GM23338 (cell line): ENCODE data around the gene COL25A1. TPM values are rescaled to one million over a fixed set of nuclear protein-coding genes. Genes with fewer than 3 reads are reported as not detected.

Experiments used
- ATAC-seq: fragments of 200-7000 bp; cut with Tn5 transposase; 3 replicates; pipeline ENCODE4 v1.9.1; 2020
- DNase-seq: peaks from one replicate; pipeline ENCODE4 v3.0.0-alpha.2; 2015; ENCODE audit warnings: low spot score
- H2AFZ ChIP-seq: fragments of 200-600 bp; sonication (generic); 2 replicates; pipeline ENCODE4 v1.8.0; 2016; ENCODE audit warnings: antibody characterized with exemption, mild to moderate bottlenecking, moderate library complexity
- H3F3A ChIP-seq: fragments of 200-600 bp; sonication (generic); replicated peaks from 2 replicates; pipeline ENCODE4 v1.8.0; 2017; ENCODE audit warnings: antibody characterized with exemption, mixed run types, low read depth
- H3K27ac ChIP-seq: fragments of 200-600 bp; sonication (generic); 2 replicates; pipeline ENCODE4 v1.6.1; 2016; ENCODE audit warnings: low read depth
- H3K27me3 ChIP-seq: fragments of 200-600 bp; sonication (generic); 2 replicates; pipeline ENCODE4 v1.8.0; 2016; ENCODE audit warnings: mild to moderate bottlenecking, mixed run types, moderate library complexity; ENCODE audit not compliant: insufficient read depth
- H3K36me3 ChIP-seq: fragments of 200-600 bp; sonication (generic); 2 replicates; pipeline ENCODE4 v1.8.0; 2016; ENCODE audit warnings: mild to moderate bottlenecking; ENCODE audit not compliant: insufficient read depth
- H3K4me1 ChIP-seq: fragments of 200-600 bp; sonication (generic); 2 replicates; pipeline ENCODE4 v1.8.0; 2016; ENCODE audit warnings: mild to moderate bottlenecking, moderate library complexity; ENCODE audit not compliant: insufficient read depth
- H3K4me2 ChIP-seq: fragments of 200-600 bp; sonication (generic); 2 replicates; pipeline ENCODE4 v1.7.1; 2017; ENCODE audit warnings: mixed run types
- H3K4me3 ChIP-seq: fragments of 200-600 bp; sonication (generic); 2 replicates; pipeline ENCODE4 v1.6.1; 2016; ENCODE audit warnings: mixed run types
- H3K79me2 ChIP-seq: fragments of 200-600 bp; sonication (generic); replicated peaks from 2 replicates; pipeline ENCODE4 v1.8.0; 2017; ENCODE audit warnings: mild to moderate bottlenecking; ENCODE audit not compliant: insufficient read depth
- H3K9me2 ChIP-seq: fragments of 200-600 bp; sonication (generic); 2 replicates; pipeline ENCODE4 v1.8.0; 2017; ENCODE audit not compliant: insufficient read depth
- H4K20me1 ChIP-seq: fragments of 200-600 bp; sonication (generic); replicated peaks from 2 replicates; pipeline ENCODE4 v1.8.0; 2017; ENCODE audit warnings: mild to moderate bottlenecking; ENCODE audit not compliant: insufficient read depth
- H3K27ac Mint-ChIP-seq: 2 replicates; pipeline ENCODE4 v1.8.0; 2020; ENCODE audit warnings: inconsistent platforms, mild to moderate bottlenecking, moderate library complexity, mixed read lengths
- H3K27me3 Mint-ChIP-seq: 3 replicates; pipeline ENCODE4 v1.8.0; 2022; ENCODE audit warnings: low read depth, mild to moderate bottlenecking, moderate library complexity, mixed read lengths, inconsistent platforms; ENCODE audit not compliant: insufficient read depth, poor library complexity
- H3K36me3 Mint-ChIP-seq: 3 replicates; pipeline ENCODE4 v1.8.0; 2021; ENCODE audit warnings: low read depth, mild to moderate bottlenecking, inconsistent platforms, moderate library complexity, mixed read lengths
- H3K4me1 Mint-ChIP-seq: 3 replicates; pipeline ENCODE4 v1.8.0; 2020; ENCODE audit warnings: mild to moderate bottlenecking, inconsistent platforms, mixed read lengths
- H3K4me3 Mint-ChIP-seq: 3 replicates; pipeline ENCODE4 v1.8.0; 2021; ENCODE audit warnings: moderate library complexity, mild to moderate bottlenecking, inconsistent platforms, mixed read lengths
- H3K9me3 Mint-ChIP-seq: 3 replicates; pipeline ENCODE4 v1.8.0; 2020; ENCODE audit warnings: moderate library complexity, mild to moderate bottlenecking, inconsistent platforms, mixed read lengths
- CREB1 ChIP-seq: fragments of 250-450 bp; sonication (Bioruptor Pico); IDR thresholded peaks from 2 replicates; pipeline ENCODE4 v1.5.0; 2020; ENCODE audit warnings: low read depth, mild to moderate bottlenecking, moderate library complexity
- ETS1 ChIP-seq: IDR thresholded peaks from 2 replicates; pipeline ENCODE4 v1.6.1; 2016; ENCODE audit warnings: antibody characterized with exemption
- EZH2 ChIP-seq: fragments of 200-600 bp; sonication (generic); IDR thresholded peaks from one replicate; pipeline ENCODE4 v1.8.0; 2017; ENCODE audit warnings: antibody characterized with exemption, mild to moderate bottlenecking, low read depth; ENCODE audit not compliant: unreplicated experiment
- JUNB ChIP-seq: IDR thresholded peaks from one replicate; pipeline ENCODE4 v1.6.1; 2016; ENCODE audit warnings: antibody characterized with exemption; ENCODE audit not compliant: unreplicated experiment
- POLR2AphosphoS5 ChIP-seq: IDR thresholded peaks from 2 replicates; pipeline ENCODE4 v1.6.1; 2016; ENCODE audit warnings: antibody characterized with exemption, low read depth
- REST ChIP-seq: IDR thresholded peaks from one replicate; pipeline ENCODE4 v1.6.1; 2018; ENCODE audit warnings: antibody characterized with exemption; ENCODE audit not compliant: unreplicated experiment
- polyA plus RNA-seq: library from polyadenylated mRNA; unstranded; fragments of >200 nt; fragmentation: Nextera tagmentation; extraction: Ambion mirVana; gene quantifications from 2 replicates; pipeline ENCODE4 v1.2.1, GENCODE V29; 2016
- total RNA-seq: library from RNA; depleted of rRNA; stranded (reverse); fragments of >200 nt; shearing (Covaris generic); gene quantifications from 2 replicates; pipeline ENCODE4 v1.2.3, GENCODE V29; 2014
- TF ChIP-seq, protein P1 (sequence below): fragments of 250-450 bp; sonication (Bioruptor Pico); IDR thresholded peaks from 2 replicates; pipeline ENCODE4 v1.5.0; 2020; ENCODE audit warnings: mild to moderate bottlenecking, moderate library complexity

COL25A1 gene
- total and polyA plus RNA-seq, 2 experiments from 2014 or later: 3.9 to 5.6 TPM

- Histone ChIP-seq H3F3A (no peaks in the 10 kb centered on the region), H3K36me3 (no peaks in the 10 kb centered on the region), H3K27me3 (no peaks in the 10 kb centered on the region), H3K4me1 (peaks cover 8% of the 10 kb centered on the region), H4K20me1 (no peaks in the 10 kb centered on the region), H3K79me2 (no peaks in the 10 kb centered on the region), H3K9me2 (no peaks in the 10 kb centered on the region), H3K4me2 (no peak overlapping the region), H3K27ac (no peak overlapping the region), H3K4me3 (no peak overlapping the region), H2AFZ (no peak overlapping the region)
- no peaks in the 10 kb centered on the region for H3K36me3 Mint-ChIP-seq
- no peak overlapping the region for H3K27ac Mint-ChIP-seq
- no peaks in the 10 kb centered on the region for H3K9me3 Mint-ChIP-seq
- DNase-seq (no peak), ATAC-seq (no peak)
- H3K27me3 Mint-ChIP-seq: no peaks in the 10 kb centered on the region
- peaks cover 4% of the 10 kb centered on the region; the same call in 2 of the 3 replicates for H3K4me1 Mint-ChIP-seq
- H3K4me3 Mint-ChIP-seq: no peak overlapping the region
- TF ChIP-seq, protein P1, sequence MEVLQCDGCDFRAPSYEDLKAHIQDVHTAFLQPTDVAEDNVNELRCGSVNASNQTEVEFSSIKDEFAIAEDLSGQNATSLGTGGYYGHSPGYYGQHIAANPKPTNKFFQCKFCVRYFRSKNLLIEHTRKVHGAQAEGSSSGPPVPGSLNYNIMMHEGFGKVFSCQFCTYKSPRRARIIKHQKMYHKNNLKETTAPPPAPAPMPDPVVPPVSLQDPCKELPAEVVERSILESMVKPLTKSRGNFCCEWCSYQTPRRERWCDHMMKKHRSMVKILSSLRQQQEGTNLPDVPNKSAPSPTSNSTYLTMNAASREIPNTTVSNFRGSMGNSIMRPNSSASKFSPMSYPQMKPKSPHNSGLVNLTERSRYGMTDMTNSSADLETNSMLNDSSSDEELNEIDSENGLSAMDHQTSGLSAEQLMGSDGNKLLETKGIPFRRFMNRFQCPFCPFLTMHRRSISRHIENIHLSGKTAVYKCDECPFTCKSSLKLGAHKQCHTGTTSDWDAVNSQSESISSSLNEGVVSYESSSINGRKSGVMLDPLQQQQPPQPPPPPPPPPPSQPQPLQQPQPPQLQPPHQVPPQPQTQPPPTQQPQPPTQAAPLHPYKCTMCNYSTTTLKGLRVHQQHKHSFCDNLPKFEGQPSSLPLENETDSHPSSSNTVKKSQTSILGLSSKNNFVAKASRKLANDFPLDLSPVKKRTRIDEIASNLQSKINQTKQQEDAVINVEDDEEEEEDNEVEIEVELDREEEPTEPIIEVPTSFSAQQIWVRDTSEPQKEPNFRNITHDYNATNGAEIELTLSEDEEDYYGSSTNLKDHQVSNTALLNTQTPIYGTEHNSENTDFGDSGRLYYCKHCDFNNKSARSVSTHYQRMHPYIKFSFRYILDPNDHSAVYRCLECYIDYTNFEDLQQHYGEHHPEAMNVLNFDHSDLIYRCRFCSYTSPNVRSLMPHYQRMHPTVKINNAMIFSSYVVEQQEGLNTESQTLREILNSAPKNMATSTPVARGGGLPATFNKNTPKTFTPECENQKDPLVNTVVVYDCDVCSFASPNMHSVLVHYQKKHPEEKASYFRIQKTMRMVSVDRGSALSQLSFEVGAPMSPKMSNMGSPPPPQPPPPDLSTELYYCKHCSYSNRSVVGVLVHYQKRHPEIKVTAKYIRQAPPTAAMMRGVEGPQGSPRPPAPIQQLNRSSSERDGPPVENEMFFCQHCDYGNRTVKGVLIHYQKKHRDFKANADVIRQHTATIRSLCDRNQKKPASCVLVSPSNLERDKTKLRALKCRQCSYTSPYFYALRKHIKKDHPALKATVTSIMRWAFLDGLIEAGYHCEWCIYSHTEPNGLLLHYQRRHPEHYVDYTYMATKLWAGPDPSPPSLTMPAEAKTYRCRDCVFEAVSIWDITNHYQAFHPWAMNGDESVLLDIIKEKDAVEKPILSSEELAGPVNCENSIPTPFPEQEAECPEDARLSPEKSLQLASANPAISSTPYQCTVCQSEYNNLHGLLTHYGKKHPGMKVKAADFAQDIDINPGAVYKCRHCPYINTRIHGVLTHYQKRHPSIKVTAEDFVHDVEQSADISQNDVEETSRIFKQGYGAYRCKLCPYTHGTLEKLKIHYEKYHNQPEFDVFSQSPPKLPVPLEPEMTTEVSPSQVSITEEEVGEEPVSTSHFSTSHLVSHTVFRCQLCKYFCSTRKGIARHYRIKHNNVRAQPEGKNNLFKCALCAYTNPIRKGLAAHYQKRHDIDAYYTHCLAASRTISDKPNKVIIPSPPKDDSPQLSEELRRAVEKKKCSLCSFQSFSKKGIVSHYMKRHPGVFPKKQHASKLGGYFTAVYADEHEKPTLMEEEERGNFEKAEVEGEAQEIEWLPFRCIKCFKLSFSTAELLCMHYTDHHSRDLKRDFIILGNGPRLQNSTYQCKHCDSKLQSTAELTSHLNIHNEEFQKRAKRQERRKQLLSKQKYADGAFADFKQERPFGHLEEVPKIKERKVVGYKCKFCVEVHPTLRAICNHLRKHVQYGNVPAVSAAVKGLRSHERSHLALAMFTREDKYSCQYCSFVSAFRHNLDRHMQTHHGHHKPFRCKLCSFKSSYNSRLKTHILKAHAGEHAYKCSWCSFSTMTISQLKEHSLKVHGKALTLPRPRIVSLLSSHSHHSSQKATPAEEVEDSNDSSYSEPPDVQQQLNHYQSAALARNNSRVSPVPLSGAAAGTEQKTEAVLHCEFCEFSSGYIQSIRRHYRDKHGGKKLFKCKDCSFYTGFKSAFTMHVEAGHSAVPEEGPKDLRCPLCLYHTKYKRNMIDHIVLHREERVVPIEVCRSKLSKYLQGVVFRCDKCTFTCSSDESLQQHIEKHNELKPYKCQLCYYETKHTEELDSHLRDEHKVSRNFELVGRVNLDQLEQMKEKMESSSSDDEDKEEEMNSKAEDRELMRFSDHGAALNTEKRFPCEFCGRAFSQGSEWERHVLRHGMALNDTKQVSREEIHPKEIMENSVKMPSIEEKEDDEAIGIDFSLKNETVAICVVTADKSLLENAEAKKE (CRISPR knock-in tag): no peak
- TF ChIP-seq EZH2 (no peak), REST (no peak), ETS1 (no peak), POLR2AphosphoS5 (no peak), JUNB (no peak), CREB1 (CRISPR knock-in tag) (no peak)
Measured at GRCh38 chr4:108906866-108907367, 395.5 kb downstream of the COL25A1 start.
